Stimulated activated CD4-positive, alpha-beta T cell treated with anti-CD3 and anti-CD28 coated beads, Interleukin-1b, Interleukin-23, amount 100 ng/mL, for 1 hour (primary cell): ENCODE measurements around the gene FLT1.

ENCODE experiments used
- DNase-seq, 2 donors: peaks; one replicate each; pipeline ENCODE4 v3.0.0-alpha.2; 2020; ENCODE audit warnings: low read depth in 2 of 2

FLT1 gene

DNA sequence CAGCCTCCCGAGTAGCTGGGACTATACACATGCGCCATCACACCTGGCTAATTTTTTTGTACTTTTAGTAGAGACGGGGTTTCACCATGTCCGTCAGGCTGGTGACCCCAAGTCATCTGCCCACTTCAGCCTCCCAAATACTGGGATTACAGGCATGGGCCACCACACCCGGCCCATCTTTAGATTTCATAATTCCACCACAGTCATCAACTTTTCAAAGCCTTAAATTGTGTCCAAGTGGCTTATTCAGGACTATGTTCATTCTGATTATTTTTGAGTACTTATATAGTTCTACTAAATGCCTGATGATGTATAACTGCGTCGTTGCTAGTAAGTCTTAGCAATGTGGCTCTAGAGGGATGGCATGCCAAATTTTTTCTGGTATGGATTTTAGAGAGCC lies 36.9 kb downstream of the FLT1 start:
- DNase-seq = no peak

DNA sequence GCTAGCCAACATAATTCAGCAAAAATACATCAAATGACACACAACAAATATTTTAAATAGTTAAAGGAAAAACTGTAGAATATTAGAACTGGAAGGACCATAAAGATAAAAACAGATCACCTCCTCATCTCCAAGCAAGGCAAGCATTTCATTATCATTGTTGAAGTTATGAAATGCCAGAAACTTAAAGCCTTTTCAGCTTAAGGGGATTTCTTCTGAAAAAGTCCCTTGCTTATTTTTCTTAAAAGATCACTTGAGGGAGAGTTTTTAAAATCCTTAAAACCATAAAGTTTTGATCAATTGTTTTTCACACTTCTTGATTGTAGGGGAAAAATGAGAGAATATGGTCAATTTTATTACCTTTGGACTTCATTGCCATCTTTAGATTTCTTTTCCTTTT lies 37.4 kb downstream of the FLT1 start:
- DNase-seq = no peak

DNA sequence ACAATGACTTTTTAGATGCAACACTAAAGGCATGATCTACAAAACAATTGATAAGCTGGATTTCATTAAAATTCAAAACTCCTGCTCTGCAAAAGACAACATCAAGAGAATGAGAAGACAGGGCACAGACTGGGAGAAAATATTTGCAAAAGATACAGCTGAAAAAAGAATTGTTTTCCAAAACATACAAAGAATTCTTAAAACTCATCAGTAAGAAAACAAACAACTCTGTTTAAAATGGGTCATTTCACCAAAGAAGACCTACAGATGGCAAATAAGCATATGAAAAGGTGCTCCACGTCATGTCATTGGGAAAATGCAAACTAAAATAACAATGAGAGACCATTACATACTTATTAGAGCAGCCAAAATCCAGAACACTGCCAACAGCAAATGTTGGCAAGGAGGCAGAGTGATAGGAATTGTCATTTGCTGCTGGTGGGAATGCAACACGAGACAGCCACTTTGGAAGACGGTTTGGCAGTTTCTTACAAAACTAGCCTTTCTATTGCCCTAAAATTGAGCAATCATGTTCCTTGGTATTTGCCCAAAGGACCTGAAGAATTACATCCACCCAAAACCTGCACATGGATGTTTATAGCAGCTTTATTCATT lies 39.2 kb downstream of the FLT1 start:
- DNase-seq = no peak

DNA sequence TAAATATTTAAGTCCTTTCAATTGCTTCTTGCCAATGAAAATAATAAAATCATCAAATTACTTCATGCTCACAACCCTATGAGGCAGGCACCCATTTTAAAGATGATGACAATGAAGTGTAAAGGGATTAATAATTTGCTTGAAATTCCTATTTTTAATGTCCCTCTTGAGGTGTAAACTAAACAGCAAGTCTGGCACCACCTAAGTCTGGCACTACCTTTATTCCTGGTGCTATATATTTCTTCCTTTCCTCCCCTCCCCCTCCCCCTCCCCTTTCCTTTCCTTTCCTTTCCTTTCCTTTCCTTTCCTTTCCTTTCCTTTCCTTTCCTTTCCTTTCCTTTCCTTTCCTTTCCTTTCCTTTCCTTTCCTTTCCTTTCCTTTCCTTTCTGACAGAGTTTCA lies 42.2 kb downstream of the FLT1 start:
- no peak for DNase-seq

DNA sequence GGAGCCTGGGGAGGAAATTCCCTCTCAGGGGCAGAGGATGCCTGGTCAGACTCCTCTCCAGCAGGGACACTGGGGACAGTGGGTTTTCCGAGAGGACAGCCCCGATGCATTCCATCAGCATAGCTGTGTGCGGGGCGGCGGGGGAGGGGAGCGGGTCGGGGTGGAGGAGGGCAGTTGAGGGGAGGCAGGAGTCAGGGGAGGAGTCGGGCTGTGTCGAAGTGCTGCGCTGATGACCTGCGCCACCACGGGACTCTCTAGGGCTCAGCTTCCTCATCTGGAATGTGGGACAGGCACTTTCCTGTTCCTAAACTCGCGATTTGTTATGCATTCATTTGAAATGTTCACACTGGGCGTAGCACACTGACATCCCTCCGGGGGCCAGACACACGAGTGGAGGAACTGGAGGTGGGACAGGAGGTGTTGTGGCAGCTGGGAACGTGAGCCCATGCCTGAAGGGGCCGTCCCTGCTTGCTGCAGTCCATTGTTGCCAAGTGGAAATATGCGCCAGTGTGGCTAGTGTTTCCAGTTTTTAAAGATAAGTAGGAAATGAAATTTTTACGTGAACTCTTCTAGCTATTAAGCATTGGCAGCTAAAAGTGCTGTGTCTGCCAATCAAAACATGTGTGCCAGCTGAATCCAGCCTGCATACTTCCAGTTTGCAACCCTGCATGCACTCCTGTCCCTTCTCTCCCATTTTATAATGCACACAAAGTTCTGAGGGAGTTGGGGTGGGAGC lies 43.3 kb downstream of the FLT1 start:
- DNase-seq = no peak

DNA sequence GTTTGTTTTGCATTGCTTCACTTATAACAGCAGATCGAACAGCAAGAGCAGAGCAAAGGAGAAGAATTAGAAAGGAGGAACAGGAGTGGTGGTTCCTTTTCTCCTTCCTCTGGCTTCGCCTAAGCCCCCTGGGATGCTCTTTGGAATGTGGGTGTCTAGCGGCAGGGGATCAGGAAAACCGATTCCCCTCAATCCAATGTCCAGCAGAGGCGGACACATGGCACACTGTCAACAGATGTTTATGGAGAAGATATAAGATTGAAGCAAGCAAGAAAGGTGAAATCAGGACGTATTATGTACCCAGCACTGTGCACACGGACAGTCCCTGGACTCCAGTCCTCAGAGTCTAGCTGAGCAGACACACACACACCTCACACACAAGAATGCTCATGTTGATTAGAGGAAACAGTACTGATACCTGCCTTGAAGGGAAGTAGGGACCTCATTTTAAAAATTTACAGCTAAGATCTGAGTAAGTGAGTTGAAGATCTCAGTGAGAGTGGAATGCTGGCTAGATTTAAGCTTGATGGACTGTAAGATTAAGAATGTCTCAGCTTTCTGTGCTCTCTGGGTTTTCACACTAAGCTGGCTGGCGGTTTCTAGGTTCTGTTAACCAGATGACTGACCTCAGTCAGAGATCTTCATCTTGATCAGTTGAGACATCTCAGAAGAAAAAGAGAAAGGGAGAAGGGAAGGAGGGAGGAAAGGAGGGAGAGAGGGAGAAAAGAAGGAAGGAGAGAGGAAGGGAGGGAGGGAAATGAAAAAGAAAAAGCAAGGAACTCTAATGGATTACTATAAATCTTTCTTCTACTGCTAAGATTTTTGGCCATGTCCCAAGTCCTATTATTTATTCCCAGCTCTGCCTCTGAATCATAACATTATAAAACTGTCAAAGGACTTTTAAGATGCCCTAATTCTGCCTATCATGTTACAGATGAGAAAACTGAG lies 44.8 kb downstream of the FLT1 start:
- DNase-seq = no peak

DNA sequence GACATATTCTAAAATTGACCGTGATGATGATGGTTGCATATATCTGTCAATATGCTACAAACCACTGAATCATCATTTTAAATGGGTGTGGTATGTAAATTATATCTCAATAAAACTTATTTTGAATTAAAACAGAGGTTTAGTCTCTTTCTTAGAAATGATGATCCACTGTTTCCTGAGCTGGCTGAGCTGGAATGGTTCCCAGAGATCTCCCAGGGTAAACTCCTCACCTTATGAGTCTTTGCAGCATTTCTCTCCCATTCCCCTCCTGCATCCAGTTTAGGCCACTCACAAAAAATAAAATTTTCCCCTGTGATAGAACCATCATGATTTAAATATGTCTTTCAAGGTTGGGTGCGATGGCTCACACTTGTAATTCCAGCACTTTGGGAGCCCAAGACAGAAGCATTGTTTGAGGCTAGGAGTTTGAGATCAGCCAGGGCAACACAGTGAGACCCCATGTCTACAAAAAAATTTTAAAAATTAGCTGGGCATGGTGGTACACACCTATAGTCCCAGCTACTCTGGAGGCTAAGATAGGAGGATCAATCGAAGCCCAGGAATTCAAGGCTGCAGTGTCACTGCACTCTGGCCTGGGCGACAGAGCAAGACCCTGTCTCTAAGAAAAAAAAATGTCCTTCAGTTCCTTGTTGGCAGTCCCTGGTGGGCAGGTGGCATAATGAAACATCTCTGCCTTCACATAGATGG lies 46.1 kb downstream of the FLT1 start:
- DNase-seq = no peak

DNA sequence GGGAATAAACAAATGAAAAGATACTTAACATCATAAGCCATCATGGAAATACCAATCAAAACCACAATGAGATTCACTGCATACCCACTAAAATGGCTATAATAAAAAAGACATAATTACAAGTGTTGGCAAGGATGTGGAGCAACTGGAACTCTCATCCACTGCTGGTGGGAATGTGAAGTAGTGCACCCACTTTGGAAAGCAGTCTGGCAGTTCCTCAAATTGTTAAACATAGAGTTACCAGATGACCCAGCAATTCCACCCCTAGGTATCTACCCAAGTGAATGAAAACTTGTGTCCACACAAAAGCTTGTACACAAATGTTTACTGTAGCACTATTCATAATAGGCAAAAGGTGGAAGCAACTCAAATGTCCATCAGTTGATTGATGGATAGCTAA lies 46.9 kb downstream of the FLT1 start:
- DNase-seq = no peak

DNA sequence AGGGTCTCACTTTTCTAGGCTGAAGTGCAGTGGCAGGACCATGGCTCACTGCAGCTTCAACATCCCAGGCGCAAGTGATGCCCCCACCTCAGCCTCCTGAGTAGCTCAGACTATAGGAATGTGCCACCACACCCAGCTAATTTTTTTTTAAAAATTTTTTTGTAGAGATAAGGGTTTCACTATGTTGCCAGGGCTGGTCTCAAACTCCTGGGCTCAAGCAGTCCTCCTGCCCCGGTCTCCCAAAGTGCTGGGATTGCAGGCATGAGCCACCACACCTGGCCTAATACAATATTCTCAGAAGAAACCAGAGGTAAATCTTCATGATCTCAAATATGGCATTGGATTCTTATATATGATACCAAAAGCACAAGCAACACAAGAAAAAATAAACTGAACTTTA lies 47.7 kb downstream of the FLT1 start:
- DNase-seq = no peak

DNA sequence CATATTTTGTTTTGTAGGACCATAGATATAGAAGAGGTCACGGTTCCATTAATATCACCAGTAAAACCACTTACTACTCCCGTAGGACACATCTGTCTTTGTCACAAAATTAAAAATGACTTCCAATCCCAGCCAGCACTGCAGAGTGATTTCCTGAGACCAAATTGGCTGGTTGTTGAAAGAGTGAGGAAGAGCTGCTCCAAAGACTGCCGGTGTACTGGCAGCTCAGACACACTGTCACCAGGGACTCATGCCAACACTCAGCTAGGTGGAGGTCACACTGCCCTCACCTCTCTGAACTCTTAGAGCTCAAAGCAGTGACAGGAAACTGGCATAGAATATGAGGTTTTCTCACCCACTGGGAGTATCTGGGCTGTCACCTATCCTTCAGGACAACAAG lies 52.1 kb downstream of the FLT1 start:
- no peak for DNase-seq

DNA sequence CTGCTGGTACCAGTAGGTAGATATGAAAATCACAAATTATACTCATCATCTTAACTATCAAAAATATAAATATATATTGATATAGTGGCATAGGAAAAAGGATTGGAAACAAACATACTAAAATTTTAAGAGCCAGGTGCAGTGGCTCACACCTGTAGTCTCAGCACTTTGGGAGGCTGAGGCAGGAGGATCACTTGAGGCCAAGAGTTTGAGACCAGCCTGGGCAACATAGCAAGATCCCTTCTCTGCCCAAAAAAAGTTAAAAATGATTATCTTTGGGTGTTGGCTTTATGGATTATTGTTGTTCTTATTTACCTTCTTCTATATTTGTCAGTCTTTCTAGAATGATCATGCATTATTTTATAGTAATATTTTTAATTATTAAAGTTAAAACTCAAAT lies 53.4 kb downstream of the FLT1 start:
- no peak for DNase-seq

DNA sequence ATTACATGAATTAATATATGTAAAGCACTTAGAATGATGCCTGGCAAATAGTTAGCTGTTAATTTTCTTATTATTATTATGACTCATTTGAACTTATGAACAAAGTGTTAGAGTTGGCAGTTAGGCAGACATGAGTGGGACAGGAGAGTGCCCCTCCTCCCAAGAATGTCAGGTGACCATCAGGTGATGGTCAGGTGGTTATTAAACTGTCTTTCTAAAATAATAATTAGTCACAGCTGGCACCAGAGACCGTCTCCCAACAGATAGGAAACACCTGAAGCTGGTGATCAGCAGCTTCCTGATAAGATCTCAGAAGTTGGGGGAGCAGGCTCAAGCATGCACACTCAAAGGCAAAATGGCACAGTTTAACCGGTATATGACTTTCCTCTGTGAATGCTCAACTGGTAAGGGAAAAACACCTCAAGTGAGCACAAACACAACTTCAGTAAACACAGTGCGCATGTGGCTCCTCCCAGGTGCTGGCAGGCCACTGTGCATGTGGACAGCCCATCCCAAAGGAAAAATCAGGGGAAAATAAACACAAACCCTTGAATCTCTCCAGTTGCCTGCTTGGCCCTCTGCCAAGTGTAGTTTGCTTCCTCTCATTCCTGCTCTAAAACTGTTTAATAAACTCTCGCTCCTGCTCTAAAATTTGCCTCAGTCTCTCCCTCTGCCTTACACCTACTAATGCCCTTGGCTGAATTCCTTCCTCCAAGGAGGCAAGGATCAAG lies 54.0 kb downstream of the FLT1 start:
- no peak for DNase-seq

DNA sequence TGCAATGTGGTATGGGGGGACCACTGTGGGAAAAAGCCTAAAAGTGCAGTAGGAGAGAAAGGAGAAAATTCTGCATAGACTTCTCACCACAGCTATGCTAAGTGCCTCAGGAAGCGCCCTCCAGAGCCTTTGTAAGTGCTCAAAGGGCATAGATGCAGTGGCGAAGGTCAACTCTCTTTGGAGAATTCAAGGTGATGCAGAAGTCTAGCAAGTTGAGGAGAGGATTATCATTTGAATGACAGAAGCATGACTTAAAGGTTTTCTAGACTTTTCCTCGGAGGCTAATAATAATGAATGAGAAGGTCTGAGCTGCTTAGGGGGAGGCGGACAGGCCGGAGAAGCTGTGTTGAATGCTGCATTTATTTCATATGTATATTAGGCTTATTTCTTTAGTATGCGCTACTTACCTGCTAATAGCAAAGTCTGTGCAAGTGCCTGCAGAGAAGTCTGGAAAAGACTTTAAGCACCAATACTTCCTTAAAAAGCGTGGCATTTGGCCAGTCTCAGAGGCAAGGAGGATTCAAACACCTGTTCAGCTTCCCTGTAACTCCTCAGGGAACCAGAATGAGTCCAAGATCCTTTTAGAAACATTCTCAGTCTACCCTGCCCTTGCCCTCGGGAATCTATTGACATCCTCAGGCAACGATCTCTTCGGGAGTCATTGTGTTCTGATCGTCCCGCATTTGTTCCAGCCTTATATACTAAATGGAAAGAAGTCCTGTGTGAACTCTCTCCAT lies 56.2 kb downstream of the FLT1 start:
- no peak for DNase-seq

DNA sequence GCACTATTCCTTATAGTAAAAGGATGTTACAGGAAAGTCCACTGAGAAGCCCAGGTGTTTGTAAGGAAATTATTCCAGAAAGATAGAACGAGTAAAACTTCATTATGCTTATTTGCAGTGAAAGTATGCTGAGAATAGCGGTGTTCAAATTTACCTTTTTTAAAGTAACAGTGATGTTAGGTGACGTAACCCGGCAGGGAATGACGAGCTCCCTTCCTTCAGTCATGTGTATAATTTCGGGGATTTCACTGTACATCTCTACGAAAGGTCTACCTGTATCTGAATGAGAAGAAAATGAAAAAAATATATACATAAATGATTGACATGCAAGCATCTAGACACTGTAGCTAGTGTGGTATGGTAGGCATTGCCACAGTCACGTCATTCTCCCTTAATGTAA lies 56.9 kb downstream of the FLT1 start:
- DNase-seq = no peak

DNA sequence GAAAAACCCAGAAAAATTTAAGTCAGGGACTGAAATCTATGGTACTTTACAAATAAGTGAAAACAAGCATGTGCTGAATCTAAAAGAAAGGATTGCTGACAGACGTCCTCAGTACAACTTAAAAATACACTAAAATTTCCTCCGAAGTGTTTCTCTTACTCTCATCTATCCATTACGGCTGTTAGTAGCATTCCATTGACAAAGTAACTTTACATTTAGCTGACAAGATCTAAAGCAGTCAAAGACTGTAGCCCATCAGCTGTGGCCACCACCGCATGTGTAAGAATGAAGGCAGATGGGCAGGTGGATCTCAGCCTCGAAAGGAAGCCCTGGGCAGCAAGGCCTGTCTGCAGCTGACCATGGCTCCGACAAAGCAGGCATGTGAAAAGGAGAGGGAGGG lies 59.0 kb downstream of the FLT1 start:
- no peak for DNase-seq

DNA sequence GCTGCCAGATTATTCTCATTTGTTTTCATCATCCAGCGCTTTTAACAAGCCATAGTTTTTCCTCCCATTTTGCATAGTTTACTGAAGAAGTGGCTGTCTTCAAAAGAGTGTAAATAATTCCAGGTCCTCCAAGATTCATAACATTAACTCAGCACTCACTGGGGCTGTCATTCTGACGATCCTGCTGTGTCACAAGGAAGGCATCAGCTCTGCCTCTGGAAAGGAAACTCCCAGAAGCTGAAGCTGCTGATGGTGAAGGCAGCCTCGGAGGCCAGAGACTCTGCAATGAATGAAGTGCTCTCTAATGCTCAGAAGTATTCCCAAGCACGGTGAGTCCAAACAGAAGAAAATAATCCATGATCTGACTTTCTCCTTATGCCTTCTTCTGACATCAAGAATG lies 60.0 kb downstream of the FLT1 start:
- DNase-seq = no peak

DNA sequence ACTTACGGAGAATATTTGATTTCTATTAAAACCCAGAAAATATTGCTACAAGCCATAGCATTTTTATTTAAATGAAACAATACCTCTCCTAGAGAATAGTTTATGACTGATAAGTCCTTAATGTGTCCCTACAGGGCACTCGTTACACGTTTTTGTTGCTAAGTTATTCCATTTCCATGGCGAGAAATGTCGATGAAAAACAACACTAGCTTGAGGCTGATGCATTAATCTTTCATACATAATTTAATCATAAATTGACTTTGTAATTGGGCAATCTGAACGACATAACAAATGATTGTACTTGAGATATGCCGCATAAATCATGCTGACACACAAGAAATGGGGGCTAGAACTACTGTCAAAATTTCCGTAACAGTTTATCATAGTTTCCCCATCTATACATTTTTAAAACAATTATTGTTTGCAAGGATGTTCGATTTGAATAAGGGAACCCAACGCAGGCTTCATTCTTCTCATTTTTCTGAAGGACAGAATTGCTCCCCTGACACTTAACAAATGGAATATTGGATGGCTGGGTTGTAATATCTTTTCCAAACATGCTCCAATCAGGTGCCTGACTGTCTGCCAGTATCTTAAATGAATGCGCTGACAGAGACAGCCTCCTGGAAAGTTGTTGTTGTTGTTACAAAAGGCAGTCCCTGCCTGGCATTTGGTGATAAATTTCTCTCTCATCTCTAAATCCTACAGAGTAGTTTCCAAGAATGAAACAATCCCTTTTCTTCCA lies 61.9 kb downstream of the FLT1 start:
- DNase-seq = no peak

DNA sequence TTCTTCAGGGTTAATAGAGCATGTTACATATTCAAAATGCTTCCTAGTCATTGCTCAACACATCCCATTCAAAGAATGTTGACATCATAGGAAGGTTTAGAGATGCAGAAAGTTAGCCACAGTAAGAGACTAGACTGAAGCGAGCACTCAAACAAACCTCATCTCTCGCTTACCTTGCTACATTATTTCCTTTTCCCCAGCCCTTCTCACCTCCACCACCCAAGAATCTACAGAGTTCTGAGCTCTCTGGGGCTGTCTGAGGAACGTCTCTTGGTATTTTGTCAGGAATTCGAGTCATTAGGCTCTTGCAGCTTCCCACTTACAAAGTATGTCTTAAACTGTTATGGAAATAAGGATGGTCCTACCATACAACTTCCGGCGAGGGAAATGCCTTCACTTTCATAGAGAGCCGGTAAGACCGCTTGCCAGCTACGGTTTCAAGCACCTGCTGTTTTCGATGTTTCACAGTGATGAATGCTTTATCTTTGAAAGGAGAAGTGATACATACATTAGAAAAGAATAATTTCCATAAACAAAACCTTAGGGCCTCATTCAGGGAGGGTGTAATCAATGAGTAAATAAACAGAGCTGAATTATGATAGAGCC lies 65.1 kb downstream of the FLT1 start:
- no peak for DNase-seq

DNA sequence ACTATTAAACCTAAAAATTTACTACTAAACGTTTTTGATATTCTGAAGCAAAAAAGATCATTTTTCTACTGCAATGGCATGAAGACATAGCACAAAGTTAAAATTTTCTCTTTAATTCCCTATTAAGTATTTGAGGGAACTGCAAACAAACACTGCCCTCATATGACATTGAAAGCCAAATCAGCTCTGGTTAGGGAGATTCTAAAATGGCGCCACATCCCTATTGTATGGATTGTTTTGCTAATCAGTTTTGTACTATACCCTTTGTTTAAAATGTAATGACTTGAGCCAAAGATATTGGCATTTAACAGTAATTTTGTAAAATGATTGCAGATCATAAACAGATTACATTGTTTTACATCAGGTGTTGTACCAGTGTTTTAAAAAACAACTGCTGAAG lies 65.8 kb downstream of the FLT1 start:
- DNase-seq = no peak

DNA sequence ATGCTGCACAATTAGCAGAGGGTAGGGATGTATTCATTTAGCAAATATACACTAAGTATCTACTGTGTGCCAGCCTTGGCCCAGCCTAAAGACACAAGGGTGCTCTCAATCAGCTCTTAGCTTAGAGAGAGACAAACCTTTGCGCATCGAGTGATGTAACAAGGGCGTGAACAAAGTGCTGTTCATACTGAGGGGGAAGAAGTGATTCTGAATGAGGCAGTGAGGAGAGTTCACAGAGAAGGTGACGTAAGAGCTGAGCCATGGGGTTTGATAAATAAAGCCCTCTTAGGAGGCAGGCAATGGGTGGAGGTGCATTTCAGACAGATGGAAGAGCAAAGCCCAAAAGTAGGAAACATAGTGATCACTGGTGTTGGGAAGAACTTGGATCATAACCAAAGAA lies 68.5 kb downstream of the FLT1 start:
- no peak for DNase-seq
